HG03280 (cell line): ENCODE data around the gene DDR2.
A peak's percentile ranks its signal among the peaks of the same experiment; 100 is the strongest.

Experiments used
- ATAC-seq: cut with Tn5 transposase; IDR thresholded peaks from one replicate; pipeline ENCODE4 v1.9.1; 2021; ENCODE audit warnings: mild to moderate bottlenecking, moderate library complexity; ENCODE audit not compliant: unreplicated experiment

DDR2 gene

DNA sequence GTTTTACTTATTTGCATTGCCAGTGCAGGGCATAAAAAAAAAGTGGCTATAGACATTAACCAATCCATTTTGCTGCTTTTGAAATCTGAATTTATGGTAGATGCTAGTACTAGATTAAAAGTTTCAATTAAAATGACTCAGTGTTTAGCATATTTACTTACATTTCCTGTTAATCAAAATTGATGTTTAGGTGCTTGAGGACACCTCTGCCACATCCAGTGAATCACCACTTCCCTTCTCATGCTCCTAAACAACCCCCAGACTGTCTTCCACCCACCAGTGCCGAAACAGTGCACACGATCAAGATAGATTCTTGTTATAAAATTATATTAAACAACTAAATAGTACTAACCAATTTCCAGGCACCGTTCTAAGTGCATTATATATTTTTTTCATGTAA lies 191.0 kb downstream of the DDR2 start:
- ATAC-seq, result no peak

DNA sequence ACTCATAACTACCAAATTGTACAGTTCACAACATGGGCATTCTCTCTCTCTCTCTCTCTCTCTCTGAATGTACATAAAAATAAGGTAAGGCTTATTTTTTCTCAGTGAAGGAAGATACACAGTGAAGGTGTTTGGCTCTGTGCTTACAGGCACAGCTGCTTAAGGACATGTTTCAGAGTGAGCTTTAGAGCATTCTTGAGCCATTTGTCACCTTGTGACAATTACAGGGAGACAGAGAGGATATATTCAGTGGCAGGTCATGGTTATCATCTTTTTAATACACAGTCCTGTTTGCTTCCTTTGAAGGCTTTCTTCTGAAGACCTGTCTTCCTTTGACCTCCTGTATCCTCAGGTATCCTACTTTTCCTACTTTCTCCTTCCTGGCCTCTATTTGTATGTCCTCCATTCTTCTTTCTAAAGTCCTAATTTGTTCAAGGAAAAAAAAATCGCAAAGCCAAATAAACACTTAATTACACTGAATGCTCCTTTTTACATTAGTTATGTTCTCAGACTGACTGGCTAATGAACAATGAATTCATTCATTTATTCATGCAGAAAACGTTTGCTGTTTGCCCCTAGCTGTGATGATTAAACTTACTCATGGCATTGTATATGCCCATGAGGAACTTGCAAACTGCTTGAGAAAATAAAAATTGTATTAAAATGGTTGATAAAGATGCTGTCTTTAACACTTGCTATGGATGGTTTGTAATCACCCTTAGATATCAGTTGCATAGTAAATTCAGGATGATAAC lies 191.7 kb downstream of the DDR2 start:
- ATAC-seq, result no peak

DNA sequence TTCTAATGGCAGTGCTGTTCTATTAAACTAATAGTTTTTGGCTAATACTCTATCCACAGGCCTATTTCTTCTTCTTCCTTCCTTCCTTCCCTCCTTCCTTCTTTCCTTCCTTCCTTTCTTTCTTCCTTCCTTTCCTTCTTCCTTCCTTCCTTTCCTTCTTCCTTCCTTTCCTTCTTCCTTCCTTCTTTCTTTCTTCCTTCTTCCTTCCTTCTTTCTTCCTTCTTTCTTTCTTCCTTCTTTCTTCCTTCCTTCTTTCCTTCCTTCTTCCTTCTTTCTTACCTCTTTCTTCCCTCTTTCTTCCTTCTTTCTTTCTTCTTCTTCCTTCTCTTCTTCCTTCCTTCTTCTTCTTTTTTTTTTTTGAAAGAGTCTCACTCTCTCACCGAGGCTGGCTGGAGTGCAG lies 197.0 kb downstream of the DDR2 start:
- ATAC-seq, result no peak

DNA sequence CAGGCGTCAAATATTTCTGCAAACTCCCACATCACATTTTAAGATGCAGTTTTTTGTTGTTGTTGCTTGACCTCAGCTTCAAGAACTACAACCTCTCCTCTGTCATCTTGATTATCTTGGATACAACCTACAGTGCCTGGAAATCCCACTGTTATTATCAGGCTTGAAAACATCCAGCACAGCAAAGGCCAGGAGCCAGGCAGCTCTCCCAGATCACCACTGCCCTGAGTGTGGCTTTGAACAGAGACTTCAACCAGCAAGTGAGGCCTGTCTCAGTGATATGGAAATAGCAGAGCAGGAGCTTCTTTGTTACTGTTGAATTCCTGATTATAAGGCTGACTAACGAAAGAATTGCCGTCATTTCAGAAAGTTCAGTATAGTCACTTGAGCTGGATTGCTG lies 200.2 kb downstream of the DDR2 start:
- no peak for ATAC-seq

DNA sequence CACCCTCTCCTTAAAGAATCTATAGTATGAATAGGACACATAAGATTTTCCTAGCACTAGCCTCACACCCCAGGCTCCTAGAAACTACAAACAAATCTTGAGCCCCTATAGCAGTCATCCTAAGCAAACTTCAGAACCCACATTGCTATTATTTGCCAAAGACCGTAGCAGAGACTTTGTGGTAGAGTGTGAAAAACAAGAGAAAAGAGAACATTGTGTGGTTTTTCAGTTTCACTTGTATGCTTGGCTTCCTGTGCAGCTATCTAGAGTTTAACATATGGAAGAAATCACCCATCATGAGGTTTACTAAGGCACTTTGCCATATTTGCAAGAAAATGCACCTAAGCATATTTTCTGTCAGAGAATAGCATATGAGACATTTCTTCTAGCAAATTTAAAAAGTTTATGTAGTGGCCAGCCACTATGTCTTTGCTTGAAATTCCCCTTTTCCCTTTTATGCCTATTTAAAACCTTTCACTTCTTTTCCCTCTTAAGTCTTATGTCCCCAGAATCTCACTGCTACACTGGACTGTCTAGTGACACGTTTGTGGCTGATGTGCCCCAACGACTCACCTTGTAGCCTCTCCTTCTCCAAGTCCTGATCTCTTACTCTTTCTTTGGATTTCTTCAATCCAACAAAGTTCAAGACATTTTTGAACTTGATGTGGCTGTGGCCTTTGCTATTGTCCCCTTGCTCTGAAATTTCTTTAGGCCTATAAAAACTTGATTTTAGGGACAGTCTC lies 203.1 kb downstream of the DDR2 start:
- ATAC-seq, result peak; percentile 76
